Measurements from ENCODE around the gene INTS7. TPM values are rescaled to one million over a fixed set of nuclear protein-coding genes. Genes with fewer than 3 reads are reported as not detected.
"Not testable (repeated sequence)": the region's sequence is repeated elsewhere in the genome, so short reads cannot be mapped to it uniquely, and the experiment has no call there.

Gene INTS7
- total RNA-seq, 1 donor from 2014 or later = 19.1 TPM

DNA sequence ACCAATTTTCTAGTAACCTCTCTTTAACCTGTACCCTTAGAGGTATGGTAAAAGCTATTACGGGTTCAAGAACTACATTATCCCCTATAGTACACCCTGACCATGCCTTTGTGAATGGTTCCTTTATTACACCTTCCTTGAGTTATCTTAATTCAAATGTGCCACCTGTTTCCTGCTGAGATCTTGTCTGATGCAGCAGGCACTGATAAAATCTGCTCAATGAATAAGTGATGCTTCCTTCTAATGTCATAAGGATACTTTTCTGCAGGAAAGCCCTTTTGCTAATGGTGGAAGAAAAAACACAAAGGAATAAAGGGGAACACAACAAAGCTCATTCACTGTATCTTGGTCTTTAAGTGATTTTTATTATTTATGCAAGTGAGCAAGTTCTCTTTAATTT, 25.8 kb downstream of the INTS7 start:
- H3K4me1 Mint-ChIP-seq = no peaks in the 10 kb centered on the region
- CTCF ChIA-PET = interaction anchor here (1.4 to 1.9 kb wide), 2 partner anchors 10 to 329 kb away, joined by 4 to 10 read pairs; no protein-coding TSS in a partner anchor
- intact Hi-C loops (cut with micrococcal nuclease) = no loop called here
- no peaks in the 10 kb centered on the region for H3K27me3 Mint-ChIP-seq
- H3K4me3 Mint-ChIP-seq = no peak overlapping the region
- no peaks in the 10 kb centered on the region for H3K9me3 Mint-ChIP-seq
- ATAC-seq (ENCODE audit: low read depth) (no peak), DNase-seq (no peak)
- POLR2A ChIA-PET = no interaction called here
- TF ChIP-seq CTCF (IDR thresholded peaks at IDR 0.05) = no peak
- H3K36me3 Mint-ChIP-seq (ENCODE audit: low read depth) = peaks cover 35% of the 10 kb centered on the region
- no peak overlapping the region for H3K27ac Mint-ChIP-seq

GRCh38 chr1:212007886-212008285, 27.5 kb downstream of the INTS7 start:
- intact Hi-C loops (cut with micrococcal nuclease) = no loop called here
- TF ChIP-seq CTCF (IDR thresholded peaks at IDR 0.05) = no peak
- POLR2A ChIA-PET = no interaction called here

DNA sequence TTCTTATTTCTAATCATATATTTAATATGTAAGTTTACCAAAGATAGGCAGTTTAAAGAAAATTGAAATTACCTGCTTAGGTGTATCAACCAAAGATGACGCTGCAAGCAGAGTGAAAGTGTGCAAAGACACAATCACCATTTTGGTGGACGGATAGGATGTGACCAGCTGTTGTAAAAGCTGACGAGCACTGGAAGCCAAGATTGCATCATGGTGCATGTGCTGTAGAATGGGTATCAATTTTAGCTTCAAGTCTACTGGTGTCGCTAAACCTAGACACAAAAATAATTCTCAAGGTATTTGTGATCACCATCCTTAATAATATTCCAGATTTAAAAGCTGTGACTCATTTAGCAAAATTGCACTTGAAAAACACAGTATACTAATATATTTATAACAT, 28.2 kb downstream of the INTS7 start:
- POLR2A ChIA-PET = no interaction called here
- H3K9me3 Mint-ChIP-seq = no peaks in the 10 kb centered on the region
- H3K36me3 Mint-ChIP-seq (ENCODE audit: low read depth) = peaks cover 45% of the 10 kb centered on the region
- intact Hi-C loops (cut with micrococcal nuclease) = no loop called here
- DNase-seq = no peak
- no peak for ATAC-seq (ENCODE audit: low read depth)
- H3K4me3 Mint-ChIP-seq = no peak overlapping the region
- no peak overlapping the region for H3K27ac Mint-ChIP-seq
- TF ChIP-seq CTCF (IDR thresholded peaks at IDR 0.05) = no peak
- CTCF ChIA-PET = no interaction called here
- no peaks in the 10 kb centered on the region for H3K27me3 Mint-ChIP-seq
- no peaks in the 10 kb centered on the region for H3K4me1 Mint-ChIP-seq

More at GRCh38 chr1:212007886-212008285, 27.5 kb downstream of the INTS7 start:
- Mint-ChIP-seq H3K36me3 (ENCODE audit: low read depth) (peaks cover 38% of the 10 kb centered on the region), H3K4me3 (no peak overlapping the region), H3K9me3 (no peaks in the 10 kb centered on the region), H3K27ac (no peak overlapping the region), H3K27me3 (no peaks in the 10 kb centered on the region), H3K4me1 (no peaks in the 10 kb centered on the region)
- CTCF ChIA-PET = no interaction called here
- ATAC-seq (ENCODE audit: low read depth) = no peak
- DNase-seq = no peak

GRCh38 chr1:212004895-212005608, 30.3 kb downstream of the INTS7 start:
- Mint-ChIP-seq H3K27me3 (no peaks in the 10 kb centered on the region), H3K4me3 (no peak overlapping the region), H3K9me3 (no peaks in the 10 kb centered on the region), H3K27ac (no peak overlapping the region), H3K4me1 (no peaks in the 10 kb centered on the region), H3K36me3 (ENCODE audit: low read depth) (peaks cover 51% of the 10 kb centered on the region)
- no peak for DNase-seq
- TF ChIP-seq CTCF (IDR thresholded peaks at IDR 0.05) = no peak
- intact Hi-C loops (cut with micrococcal nuclease) = no loop called here
- POLR2A ChIA-PET = no interaction called here
- CTCF ChIA-PET = interaction anchor here (0.9 kb wide), 1 partner anchor 29 kb away, joined by 3 read pairs; no protein-coding TSS in a partner anchor
- no peak for ATAC-seq (ENCODE audit: low read depth)

DNA sequence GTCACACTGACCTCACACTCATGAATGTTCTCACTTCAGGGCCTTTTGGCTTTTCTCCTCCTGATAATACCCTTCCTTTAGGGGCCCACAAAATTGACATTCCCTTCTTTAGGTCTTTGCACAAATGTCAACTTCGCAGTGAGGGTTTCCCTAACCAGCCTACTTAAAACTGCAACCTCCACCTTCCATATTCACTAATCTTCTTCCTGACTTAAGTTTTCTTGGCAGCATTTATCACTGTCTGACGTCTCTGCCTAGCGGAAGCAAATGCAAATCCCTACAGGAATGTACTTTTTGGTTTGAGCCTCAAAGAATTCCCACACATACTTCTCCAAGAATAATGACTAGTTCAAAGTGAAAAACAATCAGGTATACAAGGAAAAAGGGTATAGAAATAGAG, 32.8 kb downstream of the INTS7 start:
- Mint-ChIP-seq H3K4me1 (no peaks in the 10 kb centered on the region), H3K36me3 (ENCODE audit: low read depth) (peaks cover 56% of the 10 kb centered on the region), H3K9me3 (no peaks in the 10 kb centered on the region), H3K27ac (no peak overlapping the region), H3K27me3 (no peaks in the 10 kb centered on the region), H3K4me3 (no peak overlapping the region)
- CTCF ChIA-PET = interaction anchor here (1.3 kb wide), 1 partner anchor 322 kb away, joined by 3 read pairs; no protein-coding TSS in a partner anchor
- no peak for TF ChIP-seq CTCF (IDR thresholded peaks at IDR 0.05)
- POLR2A ChIA-PET = no interaction called here
- ATAC-seq (ENCODE audit: low read depth) (no peak), DNase-seq (no peak)
- intact Hi-C loops (cut with micrococcal nuclease) = no loop called here

DNA sequence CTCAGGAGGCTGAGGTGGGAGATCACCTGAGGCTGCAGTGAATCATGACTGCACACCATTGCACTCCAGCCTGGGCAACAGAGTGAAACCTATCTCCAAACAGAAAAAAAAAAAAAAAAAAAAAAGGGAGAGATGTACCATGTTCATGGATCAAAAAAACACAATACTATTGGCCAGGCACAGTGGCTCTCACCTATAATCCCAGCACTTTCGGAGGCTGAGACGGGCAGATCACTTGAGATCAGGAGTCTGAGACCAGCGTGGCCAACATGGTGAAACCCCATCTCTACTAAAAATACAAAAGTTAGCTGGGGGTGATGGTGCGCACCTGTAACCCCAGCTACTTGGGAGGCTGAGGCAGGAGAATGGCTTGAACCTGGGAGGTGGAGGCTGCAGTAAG, 37.9 kb downstream of the INTS7 start:
- CTCF ChIA-PET; ATAC-seq (ENCODE audit: low read depth); H3K9me3 Mint-ChIP-seq; H3K4me3 Mint-ChIP-seq; DNase-seq; intact Hi-C loops (cut with micrococcal nuclease); H3K27ac Mint-ChIP-seq; H3K27me3 Mint-ChIP-seq; H3K4me1 Mint-ChIP-seq; POLR2A ChIA-PET: not testable (repeated sequence)
- peaks cover 51% of the 10 kb centered on the region for H3K36me3 Mint-ChIP-seq (ENCODE audit: low read depth)

All from activated B cell treated with CpG ODN at 0.5 μM for 24 hours (primary cell).